Measurements from ENCODE around the gene MMP7. TPM values are rescaled to one million over a fixed set of nuclear protein-coding genes. Genes with fewer than 3 reads are reported as not detected.
"Not testable (repeated sequence)": the region's sequence is repeated elsewhere in the genome, so short reads cannot be mapped to it uniquely, and the experiment has no call there.

The MMP7 gene
- total RNA-seq, 1 donor, result under 0.01 TPM

DNA sequence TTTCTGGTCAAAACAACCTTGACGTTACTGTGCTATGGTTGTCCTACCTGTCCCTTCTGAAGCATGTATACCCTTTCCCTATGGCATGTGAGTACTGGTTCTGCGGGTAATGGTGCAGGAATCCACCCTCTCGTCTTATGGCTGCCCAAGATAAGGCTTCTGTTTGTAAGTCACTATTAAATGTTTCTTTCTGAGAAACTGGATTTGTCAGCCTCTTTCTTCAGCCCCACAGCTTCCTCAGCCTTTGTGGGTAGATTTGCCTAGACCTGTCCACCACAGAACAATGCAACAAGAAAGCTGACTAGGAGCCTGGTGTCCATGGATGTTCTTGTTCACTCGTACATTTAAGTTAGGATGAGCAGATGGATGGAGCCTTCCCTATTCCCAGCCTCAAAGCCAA, 14.4 kb downstream of the MMP7 start:
- DNase-seq (ENCODE audit: insufficient read length, low spot score, missing footprints), result no peak

DNA sequence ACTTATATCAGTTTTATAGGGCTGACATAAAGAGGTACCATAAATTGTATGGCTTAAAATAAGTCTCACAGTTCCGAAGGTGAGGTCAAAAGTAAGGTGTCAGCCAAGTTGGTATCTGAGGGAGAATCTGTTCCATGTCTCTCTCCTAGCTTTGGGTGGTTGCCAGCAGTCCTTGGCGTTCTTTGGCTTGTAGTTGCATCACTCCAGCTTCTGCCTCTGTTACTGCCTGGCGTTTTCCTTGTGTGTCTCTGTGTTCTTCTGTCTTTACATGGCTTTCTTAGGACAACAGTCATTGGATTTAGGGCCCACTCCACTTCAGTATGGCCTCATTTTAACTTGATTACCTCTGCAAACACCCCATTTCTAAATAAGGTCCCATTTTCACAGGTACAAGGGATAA, 16.7 kb downstream of the MMP7 start:
- no peak for DNase-seq (ENCODE audit: insufficient read length, low spot score, missing footprints)
- Histone ChIP-seq H3K9me3 (ENCODE audit: low read depth, low read length) (no peaks in the 10 kb centered on the region), H3K36me3 (ENCODE audit: insufficient read depth, low read length) (no peaks in the 10 kb centered on the region), H3K4me3 (ENCODE audit: insufficient read depth, low read length) (no peak overlapping the region), H2AFZ (ENCODE audit: low read length) (no peak overlapping the region), H4K20me1 (ENCODE audit: insufficient read depth, low read length) (no peaks in the 10 kb centered on the region), H3K4me2 (ENCODE audit: insufficient read depth, low read length) (no peak overlapping the region), H3K4me1 (ENCODE audit: insufficient read depth, low read length) (no peaks in the 10 kb centered on the region), H3K27me3 (ENCODE audit: insufficient read depth, low read length) (no peaks in the 10 kb centered on the region), H3K27ac (ENCODE audit: low read depth, low read length) (no peak overlapping the region), H3K79me2 (ENCODE audit: insufficient read depth, low read length) (no peaks in the 10 kb centered on the region)
- TF ChIP-seq, protein P1, sequence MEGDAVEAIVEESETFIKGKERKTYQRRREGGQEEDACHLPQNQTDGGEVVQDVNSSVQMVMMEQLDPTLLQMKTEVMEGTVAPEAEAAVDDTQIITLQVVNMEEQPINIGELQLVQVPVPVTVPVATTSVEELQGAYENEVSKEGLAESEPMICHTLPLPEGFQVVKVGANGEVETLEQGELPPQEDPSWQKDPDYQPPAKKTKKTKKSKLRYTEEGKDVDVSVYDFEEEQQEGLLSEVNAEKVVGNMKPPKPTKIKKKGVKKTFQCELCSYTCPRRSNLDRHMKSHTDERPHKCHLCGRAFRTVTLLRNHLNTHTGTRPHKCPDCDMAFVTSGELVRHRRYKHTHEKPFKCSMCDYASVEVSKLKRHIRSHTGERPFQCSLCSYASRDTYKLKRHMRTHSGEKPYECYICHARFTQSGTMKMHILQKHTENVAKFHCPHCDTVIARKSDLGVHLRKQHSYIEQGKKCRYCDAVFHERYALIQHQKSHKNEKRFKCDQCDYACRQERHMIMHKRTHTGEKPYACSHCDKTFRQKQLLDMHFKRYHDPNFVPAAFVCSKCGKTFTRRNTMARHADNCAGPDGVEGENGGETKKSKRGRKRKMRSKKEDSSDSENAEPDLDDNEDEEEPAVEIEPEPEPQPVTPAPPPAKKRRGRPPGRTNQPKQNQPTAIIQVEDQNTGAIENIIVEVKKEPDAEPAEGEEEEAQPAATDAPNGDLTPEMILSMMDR (IDR thresholded peaks at IDR 0.05; ENCODE audit: extremely low read depth, low read depth, low read length), result no peak

More for the DNA sequence above, 14.4 kb downstream of the MMP7 start:
- no peak overlapping the region for H2AFZ ChIP-seq (ENCODE audit: low read length)
- H3K27me3 ChIP-seq (ENCODE audit: insufficient read depth, low read length), result no peaks in the 10 kb centered on the region
- H3K9me3 ChIP-seq (ENCODE audit: low read depth, low read length), result no peaks in the 10 kb centered on the region
- no peaks in the 10 kb centered on the region for H3K4me1 ChIP-seq (ENCODE audit: insufficient read depth, low read length)
- H3K79me2 ChIP-seq (ENCODE audit: insufficient read depth, low read length), result no peaks in the 10 kb centered on the region
- no peaks in the 10 kb centered on the region for H4K20me1 ChIP-seq (ENCODE audit: insufficient read depth, low read length)
- H3K27ac ChIP-seq (ENCODE audit: low read depth, low read length), result no peak overlapping the region
- no peaks in the 10 kb centered on the region for H3K36me3 ChIP-seq (ENCODE audit: insufficient read depth, low read length)
- TF ChIP-seq, protein P1 (IDR thresholded peaks at IDR 0.05; ENCODE audit: extremely low read depth, low read depth, low read length), result no peak
- H3K4me3 ChIP-seq (ENCODE audit: insufficient read depth, low read length), result no peak overlapping the region
- H3K4me2 ChIP-seq (ENCODE audit: insufficient read depth, low read length), result no peak overlapping the region

DNA sequence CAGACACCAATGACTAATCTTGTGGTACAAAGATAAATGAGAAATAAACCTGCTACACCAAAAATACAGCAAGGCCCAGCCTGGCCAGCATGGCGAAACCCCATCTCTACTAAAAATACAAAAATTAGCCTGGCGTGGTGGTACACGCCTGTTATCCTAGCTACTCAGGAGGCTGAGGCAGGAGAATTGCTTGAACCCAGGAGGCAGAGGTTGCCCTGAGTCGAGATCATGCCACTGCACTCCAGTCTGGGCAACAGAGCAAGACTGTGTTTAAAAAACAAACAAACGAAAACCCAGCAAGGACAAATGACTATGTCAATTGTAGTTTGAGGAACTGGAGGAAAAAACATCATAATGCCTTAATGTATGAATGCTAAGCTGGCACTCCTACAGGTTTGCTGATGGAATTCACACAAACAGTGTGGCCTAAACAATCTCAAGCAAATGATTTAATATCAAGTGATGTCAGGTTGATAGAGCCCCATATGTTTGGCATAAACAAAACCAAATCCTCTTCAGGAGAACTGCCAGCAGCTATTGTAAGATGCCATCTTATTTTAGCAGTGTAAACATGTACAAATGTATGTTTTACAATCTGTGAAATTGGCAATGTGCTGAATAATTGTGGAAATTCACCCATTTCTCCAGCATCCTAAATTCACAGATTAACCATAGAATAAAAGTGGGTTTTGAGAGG, 20.0 kb downstream of the MMP7 start:
- Histone ChIP-seq H3K27me3 (ENCODE audit: insufficient read depth, low read length) (no peaks in the 10 kb centered on the region), H3K4me3 (ENCODE audit: insufficient read depth, low read length) (no peak overlapping the region), H2AFZ (ENCODE audit: low read length) (no peak overlapping the region), H3K36me3 (ENCODE audit: insufficient read depth, low read length) (no peaks in the 10 kb centered on the region), H3K4me2 (ENCODE audit: insufficient read depth, low read length) (no peak overlapping the region), H3K79me2 (ENCODE audit: insufficient read depth, low read length) (no peaks in the 10 kb centered on the region), H4K20me1 (ENCODE audit: insufficient read depth, low read length) (no peaks in the 10 kb centered on the region), H3K9me3 (ENCODE audit: low read depth, low read length) (no peaks in the 10 kb centered on the region), H3K4me1 (ENCODE audit: insufficient read depth, low read length) (no peaks in the 10 kb centered on the region), H3K27ac (ENCODE audit: low read depth, low read length) (no peak overlapping the region)
- peak; percentile 43 for DNase-seq (ENCODE audit: insufficient read length, low spot score, missing footprints)
- TF ChIP-seq, protein P1 (IDR thresholded peaks at IDR 0.05; ENCODE audit: extremely low read depth, low read depth, low read length), result no peak

DNA sequence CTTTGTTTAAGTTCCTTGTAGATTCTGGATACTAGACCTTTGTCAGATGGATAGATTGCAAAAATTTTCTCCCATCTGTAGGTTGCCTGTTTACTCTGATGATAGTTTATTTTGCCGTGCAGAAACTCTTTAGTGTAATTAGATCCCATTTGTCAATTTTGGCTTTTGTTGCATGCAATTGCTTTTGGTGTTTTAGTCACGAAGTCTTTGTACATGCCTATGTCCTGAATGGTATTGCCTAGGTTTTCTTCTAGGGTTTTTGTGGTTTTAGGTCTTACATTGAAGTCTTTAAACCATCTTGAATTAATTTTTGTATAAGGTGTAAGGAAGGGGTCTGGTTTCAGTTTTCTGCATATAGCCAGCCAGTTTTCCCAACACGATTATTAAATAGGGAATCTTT, 27.7 kb downstream of the MMP7 start:
- not testable (repeated sequence) for H3K79me2 ChIP-seq (ENCODE audit: insufficient read depth, low read length); H4K20me1 ChIP-seq (ENCODE audit: insufficient read depth, low read length); H3K27me3 ChIP-seq (ENCODE audit: insufficient read depth, low read length); H3K4me3 ChIP-seq (ENCODE audit: insufficient read depth, low read length); H3K4me2 ChIP-seq (ENCODE audit: insufficient read depth, low read length); H3K4me1 ChIP-seq (ENCODE audit: insufficient read depth, low read length); DNase-seq (ENCODE audit: insufficient read length, low spot score, missing footprints); H3K27ac ChIP-seq (ENCODE audit: low read depth, low read length); H3K9me3 ChIP-seq (ENCODE audit: low read depth, low read length); H3K36me3 ChIP-seq (ENCODE audit: insufficient read depth, low read length); H2AFZ ChIP-seq (ENCODE audit: low read length)

Data from osteoblast (primary cell).